KMS-11 (cell line): ENCODE results near the gene OTUB1.
A peak's percentile ranks its signal among the peaks of the same experiment; 100 is the strongest.

Experiments
- H2AFZ ChIP-seq: fragments of 200-600 bp; sonication (generic); 2 replicates; pipeline ENCODE4 v1.6.1; 2016; ENCODE audit warnings: antibody characterized with exemption, mixed run types, low read depth
- H3K27ac ChIP-seq: fragments of 200-600 bp; sonication (generic); 2 replicates; pipeline ENCODE4 v1.6.1; 2016; ENCODE audit warnings: mild to moderate bottlenecking, mixed run types
- H3K27me3 ChIP-seq: fragments of 200-600 bp; sonication (generic); 2 replicates; pipeline ENCODE4 v1.6.1; 2017; ENCODE audit warnings: mild to moderate bottlenecking, low read depth, mixed run types, moderate library complexity; ENCODE audit not compliant: insufficient read depth
- H3K36me3 ChIP-seq: fragments of 200-600 bp; sonication (generic); 2 replicates; pipeline ENCODE4 v1.6.1; 2017; ENCODE audit warnings: mild to moderate bottlenecking, mixed run types; ENCODE audit not compliant: insufficient read depth
- H3K4me1 ChIP-seq: fragments of 200-600 bp; sonication (generic); 2 replicates; pipeline ENCODE4 v1.6.1; 2016; ENCODE audit warnings: mild to moderate bottlenecking, low read depth, mixed run types; ENCODE audit not compliant: poor library complexity, severe bottlenecking
- H3K4me2 ChIP-seq: fragments of 200-600 bp; sonication (generic); 2 replicates; pipeline ENCODE4 v1.7.0; 2016; ENCODE audit warnings: mild to moderate bottlenecking, mixed run types
- H3K4me3 ChIP-seq: fragments of 200-600 bp; sonication (generic); IDR thresholded peaks from 2 replicates; pipeline ENCODE4 v1.6.1; 2017; ENCODE audit warnings: low read depth, low read length, mixed read lengths; ENCODE audit not compliant: insufficient read depth
- H3K79me2 ChIP-seq: fragments of 200-600 bp; sonication (generic); 2 replicates; pipeline ENCODE4 v1.6.1; 2016; ENCODE audit warnings: low read depth, mixed run types; ENCODE audit not compliant: insufficient read depth
- H3K9ac ChIP-seq: fragments of 200-600 bp; sonication (generic); 2 replicates; pipeline ENCODE4 v1.6.1; 2016; ENCODE audit warnings: mild to moderate bottlenecking, mixed run types
- H4K20me1 ChIP-seq: fragments of 200-600 bp; sonication (generic); 2 replicates; pipeline ENCODE4 v1.6.1; 2016; ENCODE audit warnings: mild to moderate bottlenecking, mixed run types; ENCODE audit not compliant: insufficient read depth
- TF ChIP-seq, protein P1 (sequence below): fragments of 200-600 bp; sonication (generic); conservative IDR thresholded peaks from 2 replicates; pipeline ENCODE4 v1.6.1; 2017; ENCODE audit warnings: low read depth, mild to moderate bottlenecking, antibody characterized with exemption, low read length, moderate library complexity, mixed read lengths

OTUB1 gene

DNA sequence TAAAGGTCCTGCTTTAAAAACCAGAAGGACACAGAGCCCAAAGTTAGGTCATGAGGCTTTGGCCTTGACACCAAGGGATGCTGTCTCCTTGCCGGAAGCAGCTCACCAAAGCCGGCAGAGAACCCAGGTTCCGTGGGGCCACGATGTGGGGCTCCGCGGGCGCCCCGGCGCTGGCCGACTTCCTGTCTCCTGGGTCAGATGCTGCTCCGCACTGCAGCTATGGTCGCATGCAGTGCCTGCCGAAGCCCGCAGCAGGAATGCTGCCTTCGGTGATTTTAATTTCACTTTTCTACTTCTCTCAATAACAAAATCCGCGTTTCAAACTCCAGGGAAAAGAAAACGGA is 454 bp upstream of the OTUB1 start:
- Histone ChIP-seq H3K9ac (peak overlapping the region; percentile 77), H3K4me2 (peak overlapping the region; percentile 94), H3K4me1 (peaks cover 19% of the 10 kb centered on the region), H3K27me3 (no peaks in the 10 kb centered on the region), H3K27ac (peak overlapping the region; percentile 64), H3K4me3 (peak overlapping the region; percentile 29), H3K36me3 (no peaks in the 10 kb centered on the region), H4K20me1 (no peaks in the 10 kb centered on the region), H2AFZ (peak overlapping the region; percentile 95), H3K79me2 (peaks cover 17% of the 10 kb centered on the region)
- TF ChIP-seq, protein P1, sequence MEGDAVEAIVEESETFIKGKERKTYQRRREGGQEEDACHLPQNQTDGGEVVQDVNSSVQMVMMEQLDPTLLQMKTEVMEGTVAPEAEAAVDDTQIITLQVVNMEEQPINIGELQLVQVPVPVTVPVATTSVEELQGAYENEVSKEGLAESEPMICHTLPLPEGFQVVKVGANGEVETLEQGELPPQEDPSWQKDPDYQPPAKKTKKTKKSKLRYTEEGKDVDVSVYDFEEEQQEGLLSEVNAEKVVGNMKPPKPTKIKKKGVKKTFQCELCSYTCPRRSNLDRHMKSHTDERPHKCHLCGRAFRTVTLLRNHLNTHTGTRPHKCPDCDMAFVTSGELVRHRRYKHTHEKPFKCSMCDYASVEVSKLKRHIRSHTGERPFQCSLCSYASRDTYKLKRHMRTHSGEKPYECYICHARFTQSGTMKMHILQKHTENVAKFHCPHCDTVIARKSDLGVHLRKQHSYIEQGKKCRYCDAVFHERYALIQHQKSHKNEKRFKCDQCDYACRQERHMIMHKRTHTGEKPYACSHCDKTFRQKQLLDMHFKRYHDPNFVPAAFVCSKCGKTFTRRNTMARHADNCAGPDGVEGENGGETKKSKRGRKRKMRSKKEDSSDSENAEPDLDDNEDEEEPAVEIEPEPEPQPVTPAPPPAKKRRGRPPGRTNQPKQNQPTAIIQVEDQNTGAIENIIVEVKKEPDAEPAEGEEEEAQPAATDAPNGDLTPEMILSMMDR = no peak

DNA sequence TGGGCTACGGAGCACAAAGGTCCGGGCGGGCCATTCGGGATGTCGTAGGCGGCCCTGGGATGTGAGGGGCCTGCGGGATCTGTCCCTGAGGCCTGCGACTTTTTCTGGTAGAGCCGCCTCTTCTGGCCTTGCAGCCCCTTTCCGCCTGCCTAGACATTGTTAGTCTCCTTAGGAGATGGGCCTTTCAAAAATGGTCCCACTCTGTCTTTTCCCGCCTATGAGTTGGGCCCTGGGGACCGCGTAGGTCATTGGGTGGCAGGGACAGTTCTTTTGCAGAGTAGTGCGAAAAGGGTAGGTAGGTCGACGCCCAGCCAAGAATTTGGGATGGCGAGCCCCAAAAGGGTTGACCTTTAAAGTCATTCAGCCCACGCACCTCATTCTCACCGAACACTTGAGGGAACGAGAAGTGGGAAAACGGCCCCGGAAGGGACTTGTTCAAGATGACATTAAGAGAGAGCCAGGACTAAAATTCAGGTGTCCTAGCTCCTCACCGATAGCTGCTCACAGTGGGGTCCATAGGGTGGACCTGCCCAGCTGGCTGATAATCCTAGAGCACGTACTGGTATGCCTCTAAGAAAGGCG is 785 bp downstream of the OTUB1 start:
- Histone ChIP-seq H3K4me2 (peak overlapping the region; percentile 94), H2AFZ (no peak overlapping the region), H3K4me1 (peaks cover 19% of the 10 kb centered on the region), H3K27ac (peak overlapping the region; percentile 64; the same call in 1 of the 2 replicates), H4K20me1 (no peaks in the 10 kb centered on the region), H3K79me2 (peaks cover 17% of the 10 kb centered on the region), H3K27me3 (no peaks in the 10 kb centered on the region), H3K4me3 (no peak overlapping the region), H3K9ac (peak overlapping the region; percentile 77; the same call in 1 of the 2 replicates), H3K36me3 (no peaks in the 10 kb centered on the region)
- TF ChIP-seq, protein P1 = no peak

GRCh38 chr11:63991558-63991957 is 5.3 kb downstream of the OTUB1 start:
- Histone ChIP-seq H3K4me2 (no peak overlapping the region), H3K79me2 (peaks cover 14% of the 10 kb centered on the region), H3K9ac (no peak overlapping the region), H3K4me1 (peaks cover 13% of the 10 kb centered on the region), H2AFZ (no peak overlapping the region), H3K27me3 (no peaks in the 10 kb centered on the region), H3K36me3 (no peaks in the 10 kb centered on the region), H4K20me1 (no peaks in the 10 kb centered on the region), H3K27ac (no peak overlapping the region), H3K4me3 (no peak overlapping the region)
- TF ChIP-seq, protein P1 = no peak

- Histone ChIP-seq H3K27ac (no peak overlapping the region), H3K36me3 (no peaks in the 10 kb centered on the region), H4K20me1 (no peaks in the 10 kb centered on the region)
These were observed 6.9 kb downstream of the OTUB1 start for GRCh38 chr11:63993100-63993499.

More at GRCh38 chr11:63993100-63993499, 6.9 kb downstream of the OTUB1 start:
- no peak overlapping the region for H3K4me2 ChIP-seq
- H3K9ac ChIP-seq = no peak overlapping the region
- no peak overlapping the region for H3K4me3 ChIP-seq
- H3K4me1 ChIP-seq = peaks cover under 1% of the 10 kb centered on the region
- TF ChIP-seq, protein P1 = no peak
- no peaks in the 10 kb centered on the region for H3K27me3 ChIP-seq
- no peak overlapping the region for H2AFZ ChIP-seq
- H3K79me2 ChIP-seq = no peaks in the 10 kb centered on the region
